GM23338 (cell line): ENCODE results near the gene NUDT21. TPM values are rescaled to one million over a fixed set of nuclear protein-coding genes. Genes with fewer than 3 reads are reported as not detected.

Experiments
- ATAC-seq: fragments of 200-7000 bp; cut with Tn5 transposase; 3 replicates; pipeline ENCODE4 v1.9.1; 2020
- DNase-seq: peaks from one replicate; pipeline ENCODE4 v3.0.0-alpha.2; 2015; ENCODE audit warnings: low spot score
- H2AFZ ChIP-seq: fragments of 200-600 bp; sonication (generic); 2 replicates; pipeline ENCODE4 v1.8.0; 2016; ENCODE audit warnings: antibody characterized with exemption, mild to moderate bottlenecking, moderate library complexity
- H3F3A ChIP-seq: fragments of 200-600 bp; sonication (generic); replicated peaks from 2 replicates; pipeline ENCODE4 v1.8.0; 2017; ENCODE audit warnings: antibody characterized with exemption, mixed run types, low read depth
- H3K27ac ChIP-seq: fragments of 200-600 bp; sonication (generic); 2 replicates; pipeline ENCODE4 v1.6.1; 2016; ENCODE audit warnings: low read depth
- H3K27me3 ChIP-seq: fragments of 200-600 bp; sonication (generic); 2 replicates; pipeline ENCODE4 v1.8.0; 2016; ENCODE audit warnings: mild to moderate bottlenecking, mixed run types, moderate library complexity; ENCODE audit not compliant: insufficient read depth
- H3K36me3 ChIP-seq: fragments of 200-600 bp; sonication (generic); 2 replicates; pipeline ENCODE4 v1.8.0; 2016; ENCODE audit warnings: mild to moderate bottlenecking; ENCODE audit not compliant: insufficient read depth
- H3K4me1 ChIP-seq: fragments of 200-600 bp; sonication (generic); 2 replicates; pipeline ENCODE4 v1.8.0; 2016; ENCODE audit warnings: mild to moderate bottlenecking, moderate library complexity; ENCODE audit not compliant: insufficient read depth
- H3K4me2 ChIP-seq: fragments of 200-600 bp; sonication (generic); 2 replicates; pipeline ENCODE4 v1.7.1; 2017; ENCODE audit warnings: mixed run types
- H3K4me3 ChIP-seq: fragments of 200-600 bp; sonication (generic); 2 replicates; pipeline ENCODE4 v1.6.1; 2016; ENCODE audit warnings: mixed run types
- H3K79me2 ChIP-seq: fragments of 200-600 bp; sonication (generic); replicated peaks from 2 replicates; pipeline ENCODE4 v1.8.0; 2017; ENCODE audit warnings: mild to moderate bottlenecking; ENCODE audit not compliant: insufficient read depth
- H3K9me2 ChIP-seq: fragments of 200-600 bp; sonication (generic); 2 replicates; pipeline ENCODE4 v1.8.0; 2017; ENCODE audit not compliant: insufficient read depth
- H4K20me1 ChIP-seq: fragments of 200-600 bp; sonication (generic); replicated peaks from 2 replicates; pipeline ENCODE4 v1.8.0; 2017; ENCODE audit warnings: mild to moderate bottlenecking; ENCODE audit not compliant: insufficient read depth
- H3K27ac Mint-ChIP-seq: 2 replicates; pipeline ENCODE4 v1.8.0; 2020; ENCODE audit warnings: inconsistent platforms, mild to moderate bottlenecking, moderate library complexity, mixed read lengths
- H3K27me3 Mint-ChIP-seq: 3 replicates; pipeline ENCODE4 v1.8.0; 2022; ENCODE audit warnings: low read depth, mild to moderate bottlenecking, moderate library complexity, mixed read lengths, inconsistent platforms; ENCODE audit not compliant: insufficient read depth, poor library complexity
- H3K36me3 Mint-ChIP-seq: 3 replicates; pipeline ENCODE4 v1.8.0; 2021; ENCODE audit warnings: low read depth, mild to moderate bottlenecking, inconsistent platforms, moderate library complexity, mixed read lengths
- H3K4me1 Mint-ChIP-seq: 3 replicates; pipeline ENCODE4 v1.8.0; 2020; ENCODE audit warnings: mild to moderate bottlenecking, inconsistent platforms, mixed read lengths
- H3K4me3 Mint-ChIP-seq: 3 replicates; pipeline ENCODE4 v1.8.0; 2021; ENCODE audit warnings: moderate library complexity, mild to moderate bottlenecking, inconsistent platforms, mixed read lengths
- H3K9me3 Mint-ChIP-seq: 3 replicates; pipeline ENCODE4 v1.8.0; 2020; ENCODE audit warnings: moderate library complexity, mild to moderate bottlenecking, inconsistent platforms, mixed read lengths
- CTCF ChIP-seq, 2 experiments: fragments of 200-600 bp in 1 of 2; sonication (generic) in 1 of 2; conservative IDR thresholded peaks; 2 replicates each; pipeline versions ENCODE4 v1.5.1 to v1.6.1; 2016 to 2017; ENCODE audit warnings: antibody characterized with exemption in 2 of 2, low read depth in 2 of 2, mild to moderate bottlenecking in 2 of 2, moderate library complexity in 1 of 2
- EZH2 ChIP-seq: fragments of 200-600 bp; sonication (generic); IDR thresholded peaks from one replicate; pipeline ENCODE4 v1.8.0; 2017; ENCODE audit warnings: antibody characterized with exemption, mild to moderate bottlenecking, low read depth; ENCODE audit not compliant: unreplicated experiment
- JUNB ChIP-seq: IDR thresholded peaks from one replicate; pipeline ENCODE4 v1.6.1; 2016; ENCODE audit warnings: antibody characterized with exemption; ENCODE audit not compliant: unreplicated experiment
- POLR2AphosphoS5 ChIP-seq: IDR thresholded peaks from 2 replicates; pipeline ENCODE4 v1.6.1; 2016; ENCODE audit warnings: antibody characterized with exemption, low read depth
- ZNF331 ChIP-seq: fragments of 250-450 bp; sonication (Bioruptor Pico); IDR thresholded peaks from 2 replicates; pipeline ENCODE4 v1.5.0; 2020; ENCODE audit warnings: low read depth, mild to moderate bottlenecking, moderate library complexity
- polyA plus RNA-seq: library from polyadenylated mRNA; unstranded; fragments of >200 nt; fragmentation: Nextera tagmentation; extraction: Ambion mirVana; gene quantifications from 2 replicates; pipeline ENCODE4 v1.2.1, GENCODE V29; 2016
- total RNA-seq: library from RNA; depleted of rRNA; stranded (reverse); fragments of >200 nt; shearing (Covaris generic); gene quantifications from 2 replicates; pipeline ENCODE4 v1.2.3, GENCODE V29; 2014
- TF ChIP-seq, protein P1 (sequence below): IDR thresholded peaks from 2 replicates; pipeline ENCODE4 v1.6.1; 2016; ENCODE audit warnings: antibody characterized with exemption

NUDT21 gene
- total and polyA plus RNA-seq, 2 experiments from 2014 or later = 83.4 to 132 TPM

DNA sequence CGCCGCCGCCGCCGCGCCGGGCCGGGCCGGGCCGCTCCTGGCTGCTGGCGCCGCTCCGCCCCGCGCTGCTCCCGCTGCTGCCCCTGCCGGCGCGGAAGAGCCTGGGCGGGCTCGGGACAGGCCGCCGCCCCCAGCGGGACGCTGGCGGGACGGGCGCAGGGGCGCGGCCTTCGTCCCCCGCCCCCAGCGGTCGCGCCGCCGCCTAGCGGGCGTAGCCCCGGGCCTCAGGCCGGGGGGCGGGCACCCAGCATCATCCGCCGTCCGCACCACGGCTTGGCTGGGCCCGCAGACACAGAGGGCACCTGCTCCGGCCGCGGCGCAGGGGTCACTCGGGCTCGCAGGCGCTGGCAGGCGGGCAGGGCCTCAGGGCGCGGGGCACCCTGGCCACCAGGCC lies 25.7 kb downstream of the NUDT21 start, which contains the start of gene AMFR (continued):
- TF ChIP-seq CTCF (conservative IDR thresholded peaks at IDR 0.05; ENCODE audit: low read depth in 2 of 2) = peak; percentile 26 to 35

DNA sequence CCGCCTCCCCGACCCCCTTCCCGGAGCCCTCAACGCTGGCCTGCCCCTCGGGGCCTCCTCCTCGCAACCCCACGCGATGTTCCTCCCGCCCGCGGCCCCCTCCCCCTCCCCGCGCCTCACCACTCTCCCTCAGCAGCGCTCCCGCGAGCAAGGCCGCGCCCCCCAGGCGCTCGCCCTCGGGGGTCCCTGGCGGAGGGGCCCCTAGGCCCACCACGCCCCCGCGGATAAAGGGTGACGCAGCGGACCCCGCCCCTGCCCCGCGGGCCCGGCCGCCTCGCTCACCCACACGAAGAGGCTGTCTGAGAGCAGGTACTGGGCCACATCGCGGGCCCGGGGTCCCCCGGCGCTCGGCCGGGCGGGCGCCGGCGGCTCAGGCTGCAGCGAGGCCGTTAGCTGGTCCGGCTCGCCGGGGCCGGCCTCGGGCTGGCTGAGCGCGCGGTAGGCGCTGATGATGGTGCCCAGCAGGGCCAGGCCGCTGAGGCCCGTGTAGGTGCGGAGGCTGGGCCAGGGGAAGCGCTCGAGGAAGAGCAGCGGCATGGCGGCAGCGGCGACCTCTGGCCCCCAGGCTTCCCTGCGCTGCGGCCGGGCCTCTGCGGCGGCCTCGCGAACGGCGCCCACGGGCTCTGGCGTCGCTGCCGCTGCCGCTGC lies 26.2 kb downstream of the NUDT21 start:
- H3K4me2 ChIP-seq = peak overlapping the region; percentile 87

GRCh38 chr16:56424404-56424764 lies 26.7 kb downstream of the NUDT21 start:
- Histone ChIP-seq H3K27me3 (peaks cover 15% of the 10 kb centered on the region), H4K20me1 (peaks cover 28% of the 10 kb centered on the region), H3K79me2 (peaks cover 49% of the 10 kb centered on the region), H3F3A (peaks cover 7% of the 10 kb centered on the region), H3K9me2 (peaks cover 3% of the 10 kb centered on the region; the same call in 1 of the 2 replicates), H2AFZ (peak overlapping the region; percentile 3; the same call in 1 of the 2 replicates), H3K36me3 (no peaks in the 10 kb centered on the region), H3K4me3 (peak overlapping the region; percentile 71), H3K4me1 (peaks cover 28% of the 10 kb centered on the region), H3K4me2 (peak overlapping the region; percentile 87), H3K27ac (no peak overlapping the region)
- H3K9me3 Mint-ChIP-seq = no peaks in the 10 kb centered on the region
- no peak; the same call in 2 of the 3 replicates for ATAC-seq
- peaks cover 38% of the 10 kb centered on the region for H3K4me1 Mint-ChIP-seq
- no peaks in the 10 kb centered on the region for H3K36me3 Mint-ChIP-seq
- H3K27me3 Mint-ChIP-seq = peaks cover 19% of the 10 kb centered on the region
- H3K27ac Mint-ChIP-seq = no peak overlapping the region; the same call in 1 of the 2 replicates
- TF ChIP-seq ZNF331 (no peak), POLR2AphosphoS5 (no peak), JUNB (no peak), EZH2 (no peak)
- TF ChIP-seq, protein P1, sequence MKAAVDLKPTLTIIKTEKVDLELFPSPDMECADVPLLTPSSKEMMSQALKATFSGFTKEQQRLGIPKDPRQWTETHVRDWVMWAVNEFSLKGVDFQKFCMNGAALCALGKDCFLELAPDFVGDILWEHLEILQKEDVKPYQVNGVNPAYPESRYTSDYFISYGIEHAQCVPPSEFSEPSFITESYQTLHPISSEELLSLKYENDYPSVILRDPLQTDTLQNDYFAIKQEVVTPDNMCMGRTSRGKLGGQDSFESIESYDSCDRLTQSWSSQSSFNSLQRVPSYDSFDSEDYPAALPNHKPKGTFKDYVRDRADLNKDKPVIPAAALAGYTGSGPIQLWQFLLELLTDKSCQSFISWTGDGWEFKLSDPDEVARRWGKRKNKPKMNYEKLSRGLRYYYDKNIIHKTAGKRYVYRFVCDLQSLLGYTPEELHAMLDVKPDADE = no peak
- DNase-seq = peak; percentile 30
- peak overlapping the region; percentile 94 for H3K4me3 Mint-ChIP-seq

More for the DNA sequence above, 26.2 kb downstream of the NUDT21 start:
- Histone ChIP-seq H3K9me2 (peaks cover 3% of the 10 kb centered on the region; the same call in 1 of the 2 replicates), H3K36me3 (no peaks in the 10 kb centered on the region), H2AFZ (peak overlapping the region; percentile 39; the same call in 1 of the 2 replicates), H3K79me2 (peaks cover 44% of the 10 kb centered on the region), H3K4me1 (peaks cover 28% of the 10 kb centered on the region), H3F3A (peaks cover 7% of the 10 kb centered on the region), H3K27me3 (peaks cover 15% of the 10 kb centered on the region), H4K20me1 (peaks cover 30% of the 10 kb centered on the region), H3K4me3 (peak overlapping the region; percentile 71), H3K27ac (no peak overlapping the region)
- H3K9me3 Mint-ChIP-seq = no peaks in the 10 kb centered on the region
- peaks cover 38% of the 10 kb centered on the region for H3K4me1 Mint-ChIP-seq
- peaks cover 19% of the 10 kb centered on the region for H3K27me3 Mint-ChIP-seq
- H3K4me3 Mint-ChIP-seq = peak overlapping the region; percentile 94
- H3K36me3 Mint-ChIP-seq = no peaks in the 10 kb centered on the region
- ATAC-seq (peak; percentile 63), DNase-seq (peak; percentile 56)
- peak; percentile 4; the same call in 1 of the 2 replicates for TF ChIP-seq POLR2AphosphoS5
- TF ChIP-seq ZNF331 = no peak
- H3K27ac Mint-ChIP-seq = no peak overlapping the region
